GM21723 (cell line): Measurements from ENCODE around the gene TAMALIN.
A peak's percentile ranks its signal among the peaks of the same experiment; 100 is the strongest.
"Not testable (repeated sequence)": the region's sequence is repeated elsewhere in the genome, so short reads cannot be mapped to it uniquely, and the experiment has no call there.

Source experiments
- ATAC-seq: cut with Tn5 transposase; IDR thresholded peaks from one replicate; pipeline ENCODE4 v1.9.1; 2021; ENCODE audit warnings: mild to moderate bottlenecking, moderate library complexity; ENCODE audit not compliant: unreplicated experiment

TAMALIN gene

DNA sequence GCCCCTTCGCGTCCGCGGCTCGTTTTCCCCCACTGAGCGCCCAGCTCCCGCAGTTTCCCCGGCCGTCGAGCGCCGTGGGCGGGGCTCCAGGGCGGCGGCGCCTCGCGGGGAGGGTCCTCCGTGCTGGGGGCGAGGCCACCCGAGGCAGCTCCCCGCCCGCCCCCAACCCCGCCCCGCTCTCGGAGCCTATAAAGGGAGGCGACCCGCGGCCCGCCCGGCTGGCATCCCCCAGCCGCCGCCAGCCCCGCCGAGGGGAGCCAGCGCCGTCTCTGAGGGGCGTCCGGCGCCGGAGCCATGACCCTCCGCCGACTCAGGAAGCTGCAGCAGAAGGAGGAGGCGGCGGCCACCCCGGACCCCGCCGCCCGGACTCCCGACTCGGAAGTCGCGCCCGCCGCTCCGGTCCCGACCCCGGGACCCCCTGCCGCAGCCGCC is at the start of gene TAMALIN:
TAMALIN (plus strand) TSS at position 221 of the 432 bp plus-strand sequence; CDS start at position 295, 74 bp downstream.
- ATAC-seq, result no peak

DNA sequence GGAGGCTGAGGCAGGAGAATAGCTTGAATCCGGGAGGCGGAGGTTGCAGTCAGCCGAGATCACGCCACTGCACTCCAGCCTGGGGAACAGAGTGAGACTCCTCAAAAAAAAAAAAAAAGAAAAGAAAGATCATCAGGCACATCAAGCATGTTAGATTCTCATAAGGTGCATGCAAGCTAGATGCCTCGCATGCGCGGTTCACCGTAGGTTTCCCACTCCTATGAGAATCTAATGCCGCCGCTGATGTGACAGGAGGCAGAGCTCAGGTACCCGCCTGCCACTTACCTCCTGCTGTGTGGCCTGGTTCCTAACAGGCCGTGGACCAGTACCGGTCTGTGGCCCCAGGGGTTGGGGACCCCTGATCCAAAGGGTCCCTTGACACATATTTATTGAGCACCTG is 48.2 kb upstream of the TAMALIN start:
- ATAC-seq, result no peak

DNA sequence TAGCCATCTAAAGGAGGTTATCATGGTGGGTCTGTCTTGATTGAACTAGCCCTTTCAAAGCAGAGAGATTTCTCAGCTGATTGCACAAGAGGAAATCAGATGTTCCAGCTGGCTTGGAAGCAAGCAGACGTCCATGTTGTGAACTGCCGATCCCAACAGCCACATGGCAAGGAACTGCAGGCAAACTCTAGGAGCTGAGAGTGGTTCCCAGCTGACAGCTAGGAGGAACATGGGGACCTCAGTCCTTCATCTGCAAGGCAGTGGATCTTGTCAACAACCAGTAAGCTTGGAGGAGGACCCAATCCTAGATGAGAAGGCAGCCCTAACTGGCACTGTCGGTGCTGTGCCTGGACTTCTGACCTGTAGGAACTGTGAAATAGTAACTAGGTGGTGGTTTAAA is 47.5 kb upstream of the TAMALIN start:
- ATAC-seq, result no peak

DNA sequence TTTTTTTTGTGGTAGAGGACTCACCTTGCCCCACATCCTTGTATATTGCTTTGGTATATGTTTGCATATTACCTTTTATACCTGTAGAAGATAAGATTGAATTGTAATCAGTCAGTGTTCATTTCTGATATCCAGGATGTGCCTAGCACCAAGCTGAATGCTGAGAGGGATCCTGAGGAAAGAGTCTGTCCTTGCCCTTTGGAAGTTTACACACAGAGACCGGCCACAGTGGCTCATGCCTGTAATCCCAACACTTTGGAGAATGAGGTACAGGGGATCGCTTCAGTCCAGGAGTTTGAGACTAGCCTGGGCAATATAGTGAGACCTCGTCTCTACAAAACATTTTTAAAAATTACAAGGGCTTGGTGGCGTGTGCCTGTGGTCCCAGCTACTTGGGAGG is 46.8 kb upstream of the TAMALIN start:
- ATAC-seq, result no peak

DNA sequence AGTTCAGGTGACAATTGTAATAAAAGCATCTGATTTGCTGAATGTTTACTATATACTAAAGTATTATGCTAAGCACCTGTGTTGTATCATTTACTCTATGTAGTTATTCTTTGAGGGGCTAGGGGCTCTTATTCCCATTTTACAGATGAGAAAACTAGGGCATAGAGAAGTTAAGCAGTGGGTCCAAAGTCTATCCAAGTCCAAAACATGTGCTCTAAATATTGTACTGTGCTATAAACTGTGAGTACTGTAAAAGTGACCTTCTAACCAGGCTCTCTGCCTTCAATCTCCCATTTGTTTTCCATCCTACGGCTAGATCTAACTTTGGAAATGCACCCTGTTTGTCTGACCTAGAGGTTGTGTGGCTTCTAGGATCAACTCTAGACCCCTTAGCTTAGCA is 46.3 kb upstream of the TAMALIN start:
- no peak for ATAC-seq

DNA sequence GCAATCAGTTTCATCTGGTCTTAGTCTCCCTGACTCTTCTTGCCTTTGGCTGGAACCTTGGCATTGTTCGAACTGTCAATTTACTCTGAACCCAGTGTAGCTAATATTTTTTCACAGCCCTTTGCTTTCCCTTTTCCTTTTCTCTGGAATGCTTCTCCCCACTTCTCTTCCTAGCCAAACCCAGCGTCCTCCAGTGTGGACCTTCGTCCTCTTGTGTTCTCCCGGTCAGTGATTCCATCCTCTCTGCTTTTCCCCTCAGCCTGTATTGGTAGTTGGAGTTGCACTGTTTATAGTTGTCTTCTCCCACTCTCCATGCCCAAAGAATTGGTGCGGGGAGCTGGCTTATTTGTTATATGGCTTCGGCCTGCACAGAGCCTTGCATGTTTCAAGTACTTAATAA is 45.9 kb upstream of the TAMALIN start:
- ATAC-seq, result no peak

DNA sequence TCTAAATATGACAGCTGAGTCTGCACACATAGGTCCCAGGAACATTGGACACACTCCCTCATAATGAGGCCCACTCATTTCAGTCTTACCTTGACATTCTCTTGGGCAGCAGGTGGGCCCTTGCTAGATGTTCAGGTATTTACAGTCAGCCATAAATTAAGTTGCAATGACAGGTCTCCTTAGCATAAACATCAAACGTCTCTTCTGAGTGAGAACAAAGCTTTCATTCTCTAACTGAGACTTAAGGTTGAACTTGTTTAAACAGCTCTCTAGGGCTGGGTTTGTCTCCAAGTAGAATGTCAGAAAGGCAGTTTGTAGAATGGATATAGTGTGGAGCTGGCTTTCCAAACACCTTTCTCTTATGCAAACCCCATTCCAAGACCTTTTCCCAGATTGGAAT is 44.9 kb upstream of the TAMALIN start:
- ATAC-seq, result no peak

DNA sequence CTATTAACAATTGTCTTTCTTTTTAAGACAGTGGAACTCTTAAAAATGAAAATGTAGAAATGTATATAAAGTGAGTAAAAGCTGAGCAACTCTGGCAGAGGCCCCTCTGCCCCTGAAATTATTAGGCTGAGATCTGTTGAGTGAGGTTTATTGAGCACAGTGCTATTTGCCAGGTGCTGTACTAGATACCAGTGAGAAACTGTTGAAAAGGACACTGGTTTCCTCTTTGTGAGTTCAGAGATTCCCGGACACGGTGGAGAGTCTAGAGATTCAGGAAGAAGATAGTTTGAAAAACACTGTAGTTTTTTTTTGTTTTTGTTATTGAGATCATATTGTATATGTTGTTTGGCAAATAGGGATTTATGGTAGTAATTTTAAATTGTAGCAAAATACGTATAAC is 44.0 kb upstream of the TAMALIN start:
- ATAC-seq, result no peak

DNA sequence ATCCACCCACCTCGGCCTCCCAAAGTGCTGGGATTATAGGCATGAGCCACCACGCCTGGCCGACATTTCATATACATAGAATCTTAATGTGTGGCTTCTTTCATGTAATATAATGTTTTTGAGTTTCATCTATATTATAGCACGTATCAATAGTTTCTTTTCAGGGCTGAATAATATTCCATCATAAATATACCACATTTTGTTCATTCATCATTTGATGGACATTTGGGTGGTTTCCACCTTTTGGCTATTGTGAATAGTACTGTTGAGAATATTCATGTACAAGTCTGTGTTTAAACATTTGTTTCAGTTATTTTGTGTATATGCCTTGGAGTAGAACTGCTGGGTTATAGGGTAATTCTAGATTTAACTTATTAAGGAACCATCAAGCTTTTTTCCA is 43.3 kb upstream of the TAMALIN start:
- ATAC-seq, result no peak

DNA sequence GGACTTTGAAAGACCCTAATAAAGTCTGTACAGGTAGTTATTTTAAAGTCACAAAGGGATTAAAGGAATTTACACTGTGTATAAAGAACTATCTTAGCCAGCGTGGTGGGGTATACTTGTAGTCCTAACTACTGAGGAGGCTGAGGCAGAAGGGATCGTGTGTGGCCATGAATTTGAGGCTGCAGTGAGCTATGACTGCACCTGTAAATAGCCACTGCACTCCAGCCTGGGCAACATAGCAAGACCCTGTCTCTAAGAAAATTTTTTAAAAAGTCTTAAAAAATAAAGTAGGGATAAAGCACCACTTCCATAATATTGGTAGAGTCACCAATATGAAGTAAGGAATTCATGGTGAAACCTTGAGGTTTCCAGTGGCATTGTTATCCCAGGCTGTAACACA is 37.1 kb upstream of the TAMALIN start:
- ATAC-seq, result no peak

DNA sequence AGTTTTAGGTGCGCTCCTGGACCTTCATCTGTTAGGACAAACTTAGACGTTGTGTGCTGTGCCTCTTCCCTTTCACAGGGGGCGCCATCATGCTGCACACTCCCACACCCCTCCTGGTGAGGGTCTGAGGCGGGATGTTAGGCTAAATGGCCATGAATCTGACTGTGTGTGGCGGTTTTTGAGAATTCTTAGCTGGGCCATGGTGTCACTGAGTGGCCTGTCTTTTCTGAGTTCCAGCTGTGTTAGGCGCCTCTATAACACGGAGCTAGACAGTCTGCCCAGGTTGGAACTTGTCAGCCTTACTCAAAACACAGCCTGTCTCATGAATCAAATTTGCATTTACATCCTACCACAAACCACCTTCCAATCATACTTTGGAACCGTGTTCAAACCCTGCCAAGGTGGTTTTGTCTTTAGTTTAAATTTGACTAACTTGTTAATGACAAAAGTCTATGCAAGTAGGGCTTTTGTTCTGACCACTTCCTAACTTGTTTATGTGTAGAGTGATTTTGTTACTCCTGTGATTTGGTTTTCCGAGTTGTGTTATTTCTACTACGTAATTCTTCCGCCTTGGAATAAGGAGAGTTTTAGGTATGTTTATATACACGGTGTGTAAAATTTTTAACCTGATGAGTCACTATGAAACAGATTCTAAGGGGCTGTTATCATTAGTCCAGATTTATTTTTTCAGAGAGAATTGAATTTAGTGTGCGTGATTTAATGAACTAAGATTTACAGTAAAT is 35.7 kb upstream of the TAMALIN start:
- ATAC-seq, result peak; percentile 94

DNA sequence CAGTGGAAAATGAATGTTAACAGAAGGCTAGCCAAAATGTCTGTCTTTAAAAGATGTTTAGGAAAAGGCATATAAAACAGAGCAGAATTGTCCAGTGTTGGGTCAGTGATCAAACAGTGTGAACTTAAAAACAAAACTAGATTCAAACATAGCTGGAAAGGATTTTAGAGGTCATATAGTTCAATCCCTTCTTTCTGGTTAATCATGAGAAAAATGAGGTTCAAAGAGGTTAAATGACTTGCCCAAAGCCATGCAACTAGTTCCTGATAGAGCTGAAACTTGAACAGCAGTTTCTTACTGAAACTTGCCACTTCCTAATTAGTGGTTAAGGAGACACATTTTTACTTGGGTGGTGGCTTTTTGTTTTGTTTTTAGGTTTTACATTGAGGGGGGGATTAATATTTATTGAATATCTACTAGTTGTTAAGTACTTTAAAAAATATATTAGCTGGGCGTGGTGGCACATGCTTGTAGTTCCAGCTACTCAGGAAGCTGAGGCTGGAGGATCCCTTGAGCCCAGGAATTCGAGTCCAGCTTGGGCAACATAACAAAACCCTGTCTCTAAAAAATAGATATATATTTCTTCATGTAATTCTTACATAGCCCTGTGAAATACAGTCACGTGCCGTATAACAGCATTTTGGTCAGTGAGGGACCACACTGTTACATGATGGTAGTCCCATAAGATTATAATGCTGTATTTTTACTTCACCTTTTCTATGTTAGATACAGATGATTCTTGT is 34.9 kb upstream of the TAMALIN start:
- no peak for ATAC-seq

DNA sequence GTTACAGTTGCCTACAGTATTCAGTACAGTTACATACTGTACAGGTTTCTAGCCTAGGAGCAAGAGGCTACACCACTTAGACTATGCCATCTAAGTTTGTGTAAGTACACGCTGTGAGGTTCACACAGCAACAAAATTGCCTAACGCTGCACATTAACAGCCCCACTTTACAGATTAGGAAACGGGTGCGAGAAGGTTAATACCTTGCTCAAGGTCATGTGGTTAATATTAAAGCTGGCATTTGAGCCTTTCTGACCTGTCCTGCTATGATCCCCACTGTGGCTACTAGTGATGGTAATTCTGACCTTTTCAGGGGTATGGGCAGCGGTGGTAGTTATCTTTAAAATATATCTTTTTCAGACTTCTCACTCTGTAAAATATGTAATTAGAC is 34.3 kb upstream of the TAMALIN start:
- no peak for ATAC-seq

DNA sequence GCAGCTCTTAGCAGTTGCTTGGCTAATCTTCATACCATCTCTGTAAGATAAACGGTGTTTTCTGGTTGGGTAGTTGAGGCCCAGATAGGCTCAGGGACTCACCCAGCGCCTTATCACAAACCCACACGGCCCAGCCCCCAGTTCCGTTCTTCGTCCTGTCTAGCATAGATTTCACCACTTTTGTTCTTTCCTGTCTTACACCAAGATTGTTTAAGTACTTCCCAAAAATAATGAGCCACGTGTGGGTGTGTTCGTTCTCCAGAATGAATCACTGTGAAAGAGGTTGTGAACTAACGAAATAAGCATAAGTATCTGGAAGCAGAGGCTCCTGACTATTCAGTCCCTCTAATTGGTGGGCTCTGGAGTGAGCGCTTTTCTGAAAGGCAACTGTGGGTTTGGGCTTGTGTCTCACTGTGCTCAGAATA is 33.9 kb upstream of the TAMALIN start:
- ATAC-seq, result no peak

DNA sequence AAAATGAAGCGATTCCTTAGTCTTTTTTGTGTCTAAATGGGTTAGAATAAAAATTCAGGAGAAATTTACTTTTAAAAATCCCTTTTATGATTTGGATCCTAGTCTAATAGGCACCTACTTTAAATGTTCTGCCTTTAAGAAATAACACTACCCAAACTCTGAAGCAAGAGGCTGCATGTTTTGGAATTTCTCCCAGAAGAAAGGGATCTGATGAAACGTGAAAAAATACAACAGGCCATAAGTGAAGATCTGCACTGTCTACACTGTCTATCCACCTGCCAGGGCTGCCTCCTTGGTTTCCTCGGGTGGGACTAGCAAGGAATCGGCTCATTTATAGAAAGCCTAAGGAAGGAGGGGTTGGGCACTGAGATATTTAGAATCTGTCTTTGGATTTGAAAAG is 33.2 kb upstream of the TAMALIN start:
- no peak for ATAC-seq

DNA sequence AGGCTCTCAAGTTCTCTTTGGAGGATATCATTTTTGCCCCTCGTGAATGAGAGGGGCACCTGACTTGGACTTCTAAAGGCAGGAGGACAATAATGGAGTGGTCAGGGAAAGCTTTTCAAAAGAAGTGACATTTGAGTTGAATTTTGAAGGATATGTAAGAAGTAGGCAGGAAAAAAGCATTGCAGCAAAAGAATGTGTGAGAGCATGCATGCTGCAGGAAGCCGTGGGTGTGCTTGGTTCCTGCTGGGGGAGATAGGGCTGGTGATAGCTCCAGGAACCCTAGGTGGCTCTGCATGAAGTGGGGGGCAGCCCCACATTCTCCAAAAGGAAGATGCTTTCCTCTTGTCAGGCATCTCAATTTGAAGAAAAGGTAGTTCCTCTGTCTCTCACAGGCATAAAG is 32.1 kb upstream of the TAMALIN start:
- no peak for ATAC-seq

DNA sequence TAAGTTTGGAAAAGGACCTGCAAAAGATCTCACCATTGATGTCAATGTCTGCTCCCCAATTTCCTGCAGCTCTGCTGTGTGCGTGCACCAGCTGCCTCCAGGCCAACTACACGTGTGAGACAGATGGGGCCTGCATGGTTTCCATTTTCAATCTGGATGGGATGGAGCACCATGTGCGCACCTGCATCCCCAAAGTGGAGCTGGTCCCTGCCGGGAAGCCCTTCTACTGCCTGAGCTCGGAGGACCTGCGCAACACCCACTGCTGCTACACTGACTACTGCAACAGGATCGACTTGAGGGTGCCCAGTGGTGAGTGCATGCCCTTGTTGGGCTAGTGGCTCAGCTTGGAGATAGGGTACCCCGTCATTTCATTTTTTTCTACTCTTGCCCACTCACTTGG is 31.6 kb upstream of the TAMALIN start:
- ATAC-seq, result no peak

DNA sequence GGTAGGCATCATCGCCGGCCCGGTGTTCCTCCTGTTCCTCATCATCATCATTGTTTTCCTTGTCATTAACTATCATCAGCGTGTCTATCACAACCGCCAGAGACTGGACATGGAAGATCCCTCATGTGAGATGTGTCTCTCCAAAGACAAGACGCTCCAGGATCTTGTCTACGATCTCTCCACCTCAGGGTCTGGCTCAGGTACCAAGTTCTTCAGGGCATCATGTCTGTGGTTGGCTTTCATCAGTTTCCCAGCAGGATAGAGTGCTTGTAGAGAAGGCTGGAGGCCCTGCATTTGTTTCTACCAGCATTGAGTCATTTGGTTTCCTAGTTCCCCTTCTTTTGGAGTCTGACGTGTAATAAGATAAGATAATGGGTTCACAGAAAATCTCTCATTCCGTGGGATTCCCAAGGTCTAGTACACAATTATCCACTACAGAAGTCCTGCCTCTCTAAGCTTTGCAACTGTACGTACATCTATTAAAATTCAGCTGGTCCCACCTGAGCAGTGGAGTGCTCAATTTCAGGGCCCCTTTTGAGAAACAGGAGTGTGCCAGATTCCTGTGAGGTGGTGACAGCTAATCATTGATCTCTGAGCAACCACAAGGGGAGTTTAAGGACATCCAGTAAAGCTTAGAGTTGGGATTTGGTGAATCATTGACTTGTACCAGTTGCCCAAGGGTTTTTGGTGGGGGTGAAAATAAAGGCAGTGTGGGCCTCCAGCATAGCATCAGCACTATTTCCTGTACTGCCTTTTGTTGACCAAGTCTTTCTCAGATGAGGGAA is 30.2 kb upstream of the TAMALIN start:
- no peak for ATAC-seq

DNA sequence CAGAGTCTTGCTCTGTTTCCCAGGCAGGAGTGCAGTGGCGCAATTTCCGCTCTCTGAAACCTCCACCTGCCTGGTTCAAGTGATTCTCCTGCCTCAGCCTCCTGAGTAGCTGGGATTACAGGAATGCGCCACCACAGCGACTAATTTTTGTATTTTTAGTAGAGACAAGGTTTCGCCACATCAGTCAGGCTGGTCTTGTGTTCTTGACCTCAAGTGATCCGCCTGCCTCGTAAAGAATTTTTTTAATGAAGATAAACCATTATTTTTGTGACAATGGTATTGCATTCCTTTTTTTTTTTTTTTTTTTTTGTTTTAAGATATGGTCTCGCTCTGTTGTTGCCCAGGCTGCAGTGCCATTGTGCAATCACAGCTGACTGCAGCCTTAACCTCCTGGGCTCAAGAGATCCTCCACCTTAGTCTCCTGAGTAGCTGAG is 29.4 kb upstream of the TAMALIN start:
- no peak for ATAC-seq

DNA sequence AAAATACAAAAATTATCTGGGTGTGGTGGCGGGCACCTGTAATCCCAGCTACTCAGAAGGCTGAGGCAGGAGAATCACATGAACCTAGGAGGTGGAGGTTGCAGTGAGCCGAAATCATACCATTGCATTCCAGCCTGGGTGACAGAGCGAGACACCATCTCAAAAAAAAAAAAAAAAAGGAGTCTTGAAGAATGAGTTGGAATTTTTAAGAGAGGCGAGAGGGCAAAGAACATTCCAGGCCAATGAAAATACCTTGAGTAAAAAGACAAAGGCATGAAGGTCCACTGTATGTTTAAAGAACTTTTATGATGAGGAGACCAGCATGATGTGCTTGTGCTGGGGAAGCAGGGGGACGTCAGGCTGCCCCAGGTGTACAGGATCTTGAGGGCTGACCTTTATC is 27.4 kb upstream of the TAMALIN start:
- not testable (repeated sequence) for ATAC-seq

DNA sequence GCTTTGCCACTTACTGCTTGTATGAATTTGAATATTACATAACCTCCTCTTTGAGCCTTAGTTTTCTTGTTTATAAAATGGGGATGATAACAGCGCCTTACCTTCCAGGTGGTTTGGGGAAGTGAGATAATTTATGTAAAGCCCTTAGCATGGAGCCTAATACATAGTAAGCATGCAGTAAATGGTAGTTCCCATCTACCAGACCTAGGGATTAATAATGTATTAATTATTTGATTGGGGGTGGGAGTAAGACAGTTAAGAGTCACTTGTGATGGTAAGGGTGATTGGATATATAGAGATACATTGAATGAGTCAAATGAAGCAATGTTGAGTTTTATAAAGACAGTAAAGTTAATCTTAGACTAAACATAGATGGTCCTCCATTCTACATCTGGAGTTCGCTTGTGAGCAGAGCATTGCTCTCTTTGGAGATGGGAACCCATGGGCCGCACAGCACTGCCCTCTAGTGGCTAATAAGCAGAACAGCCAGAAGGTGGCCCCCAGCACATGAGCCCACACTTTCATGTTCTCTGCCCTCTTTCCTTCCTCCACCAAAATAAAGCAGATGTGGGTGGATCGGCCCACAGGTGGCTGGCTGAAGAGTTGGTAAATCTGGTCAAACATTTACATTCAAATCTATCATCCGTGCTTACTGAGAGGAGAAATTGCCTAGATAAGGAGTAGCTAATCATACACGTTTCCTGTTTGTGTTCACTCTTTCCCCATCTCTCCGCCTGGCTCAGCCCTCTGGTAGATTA is 26.5 kb upstream of the TAMALIN start:
- ATAC-seq, result peak; percentile 81
